Liver (tissue), 3 donors: ENCODE data around the gene SOWAHA.

ENCODE experiments used
- FOXA1 ChIP-seq: IDR thresholded peaks from 2 replicates; pipeline ENCODE4 v1.6.1; 2016; ENCODE audit warnings: antibody characterized with exemption
- GABPA ChIP-seq, 2 donors: IDR thresholded peaks in 1 of 2; conservative IDR thresholded peaks in 1 of 2; 2 replicates each; pipeline ENCODE4 v1.6.1; 2016; ENCODE audit warnings: antibody characterized with exemption in 2 of 2, mild to moderate bottlenecking in 1 of 2, moderate library complexity in 1 of 2
- HNF4A ChIP-seq, 2 donors: conservative IDR thresholded peaks; 2 replicates each; pipeline ENCODE4 v1.6.1; 2016; ENCODE audit warnings: antibody characterized with exemption in 2 of 2, mild to moderate bottlenecking in 2 of 2
- JUND ChIP-seq, 2 donors: IDR thresholded peaks; 2 replicates each; pipeline ENCODE4 v1.6.1; 2016; ENCODE audit warnings: antibody characterized with exemption in 2 of 2
- RAD21 ChIP-seq, 2 donors: IDR thresholded peaks; 2 replicates each; pipeline ENCODE4 v1.6.1; 2016; ENCODE audit warnings: antibody characterized with exemption in 2 of 2, mild to moderate bottlenecking in 2 of 2
- SP1 ChIP-seq: IDR thresholded peaks from 2 replicates; pipeline ENCODE4 v1.6.1; 2018; ENCODE audit warnings: antibody characterized with exemption, mild to moderate bottlenecking
- TAF1 ChIP-seq: conservative IDR thresholded peaks from 2 replicates; pipeline ENCODE4 v1.6.1; 2016; ENCODE audit warnings: antibody characterized with exemption, mild to moderate bottlenecking
- TF ChIP-seq, protein P1 (sequence below): fragments of 150-350 bp; IDR thresholded peaks from 2 replicates; pipeline ENCODE4 v1.5.1; 2017; ENCODE audit warnings: improper control_type of control experiment, low read depth, low read length; ENCODE audit not compliant: missing input control
- TF ChIP-seq, protein P2 (sequence below): IDR thresholded peaks from 2 replicates; pipeline ENCODE4 v1.6.1; 2016; ENCODE audit warnings: antibody characterized with exemption
- TF ChIP-seq, protein P3 (sequence below): IDR thresholded peaks from 2 replicates; pipeline ENCODE4 v1.6.1; 2016; ENCODE audit warnings: antibody characterized with exemption
- TF ChIP-seq, protein P4 (sequence below): IDR thresholded peaks from 2 replicates; pipeline ENCODE4 v1.6.1; 2016; ENCODE audit warnings: antibody characterized with exemption, mild to moderate bottlenecking
- TF ChIP-seq, protein P5 (sequence below): IDR thresholded peaks from 2 replicates; pipeline ENCODE4 v1.6.1; 2016; ENCODE audit warnings: antibody characterized with exemption
- donor health status: healthy.
- donor health status: healthy.

DNA sequence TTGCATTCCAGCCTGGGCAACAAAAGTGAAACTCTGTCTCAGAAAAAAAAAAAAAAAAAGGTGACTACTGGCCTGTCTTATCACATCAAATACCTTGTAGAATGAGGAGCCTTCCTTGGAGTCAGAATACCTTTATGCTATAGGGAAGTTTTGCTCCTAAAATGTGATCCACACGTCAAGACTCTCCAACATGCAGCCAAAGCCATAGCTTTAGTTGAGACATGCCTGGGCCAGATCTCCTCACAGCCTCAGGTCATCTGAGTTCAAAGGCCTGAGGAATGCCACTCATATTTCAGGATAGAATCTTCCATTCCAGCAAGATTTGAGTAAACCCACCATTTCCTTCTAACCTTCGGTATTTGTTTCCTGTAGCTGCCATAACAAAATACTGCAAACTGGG, 13.7 kb upstream of the SOWAHA start:
- TF ChIP-seq, protein P1, sequence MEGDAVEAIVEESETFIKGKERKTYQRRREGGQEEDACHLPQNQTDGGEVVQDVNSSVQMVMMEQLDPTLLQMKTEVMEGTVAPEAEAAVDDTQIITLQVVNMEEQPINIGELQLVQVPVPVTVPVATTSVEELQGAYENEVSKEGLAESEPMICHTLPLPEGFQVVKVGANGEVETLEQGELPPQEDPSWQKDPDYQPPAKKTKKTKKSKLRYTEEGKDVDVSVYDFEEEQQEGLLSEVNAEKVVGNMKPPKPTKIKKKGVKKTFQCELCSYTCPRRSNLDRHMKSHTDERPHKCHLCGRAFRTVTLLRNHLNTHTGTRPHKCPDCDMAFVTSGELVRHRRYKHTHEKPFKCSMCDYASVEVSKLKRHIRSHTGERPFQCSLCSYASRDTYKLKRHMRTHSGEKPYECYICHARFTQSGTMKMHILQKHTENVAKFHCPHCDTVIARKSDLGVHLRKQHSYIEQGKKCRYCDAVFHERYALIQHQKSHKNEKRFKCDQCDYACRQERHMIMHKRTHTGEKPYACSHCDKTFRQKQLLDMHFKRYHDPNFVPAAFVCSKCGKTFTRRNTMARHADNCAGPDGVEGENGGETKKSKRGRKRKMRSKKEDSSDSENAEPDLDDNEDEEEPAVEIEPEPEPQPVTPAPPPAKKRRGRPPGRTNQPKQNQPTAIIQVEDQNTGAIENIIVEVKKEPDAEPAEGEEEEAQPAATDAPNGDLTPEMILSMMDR, result no peak
- no peak for TF ChIP-seq GABPA (IDR thresholded peaks at IDR 0.05 in 1 of 2, conservative IDR thresholded peaks at IDR 0.05 in 1 of 2)
- no peak for TF ChIP-seq JUND (IDR thresholded peaks at IDR 0.05)
- TF ChIP-seq, protein P2, sequence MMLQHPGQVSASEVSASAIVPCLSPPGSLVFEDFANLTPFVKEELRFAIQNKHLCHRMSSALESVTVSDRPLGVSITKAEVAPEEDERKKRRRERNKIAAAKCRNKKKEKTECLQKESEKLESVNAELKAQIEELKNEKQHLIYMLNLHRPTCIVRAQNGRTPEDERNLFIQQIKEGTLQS, result no peak
- TF ChIP-seq, protein P3, sequence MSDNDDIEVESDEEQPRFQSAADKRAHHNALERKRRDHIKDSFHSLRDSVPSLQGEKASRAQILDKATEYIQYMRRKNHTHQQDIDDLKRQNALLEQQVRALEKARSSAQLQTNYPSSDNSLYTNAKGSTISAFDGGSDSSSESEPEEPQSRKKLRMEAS, result no peak
- TF ChIP-seq, protein P4, sequence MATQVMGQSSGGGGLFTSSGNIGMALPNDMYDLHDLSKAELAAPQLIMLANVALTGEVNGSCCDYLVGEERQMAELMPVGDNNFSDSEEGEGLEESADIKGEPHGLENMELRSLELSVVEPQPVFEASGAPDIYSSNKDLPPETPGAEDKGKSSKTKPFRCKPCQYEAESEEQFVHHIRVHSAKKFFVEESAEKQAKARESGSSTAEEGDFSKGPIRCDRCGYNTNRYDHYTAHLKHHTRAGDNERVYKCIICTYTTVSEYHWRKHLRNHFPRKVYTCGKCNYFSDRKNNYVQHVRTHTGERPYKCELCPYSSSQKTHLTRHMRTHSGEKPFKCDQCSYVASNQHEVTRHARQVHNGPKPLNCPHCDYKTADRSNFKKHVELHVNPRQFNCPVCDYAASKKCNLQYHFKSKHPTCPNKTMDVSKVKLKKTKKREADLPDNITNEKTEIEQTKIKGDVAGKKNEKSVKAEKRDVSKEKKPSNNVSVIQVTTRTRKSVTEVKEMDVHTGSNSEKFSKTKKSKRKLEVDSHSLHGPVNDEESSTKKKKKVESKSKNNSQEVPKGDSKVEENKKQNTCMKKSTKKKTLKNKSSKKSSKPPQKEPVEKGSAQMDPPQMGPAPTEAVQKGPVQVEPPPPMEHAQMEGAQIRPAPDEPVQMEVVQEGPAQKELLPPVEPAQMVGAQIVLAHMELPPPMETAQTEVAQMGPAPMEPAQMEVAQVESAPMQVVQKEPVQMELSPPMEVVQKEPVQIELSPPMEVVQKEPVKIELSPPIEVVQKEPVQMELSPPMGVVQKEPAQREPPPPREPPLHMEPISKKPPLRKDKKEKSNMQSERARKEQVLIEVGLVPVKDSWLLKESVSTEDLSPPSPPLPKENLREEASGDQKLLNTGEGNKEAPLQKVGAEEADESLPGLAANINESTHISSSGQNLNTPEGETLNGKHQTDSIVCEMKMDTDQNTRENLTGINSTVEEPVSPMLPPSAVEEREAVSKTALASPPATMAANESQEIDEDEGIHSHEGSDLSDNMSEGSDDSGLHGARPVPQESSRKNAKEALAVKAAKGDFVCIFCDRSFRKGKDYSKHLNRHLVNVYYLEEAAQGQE, result no peak
- no peak for TF ChIP-seq RAD21 (IDR thresholded peaks at IDR 0.05)
- no peak for TF ChIP-seq SP1
- TF ChIP-seq HNF4A (conservative IDR thresholded peaks at IDR 0.05), result no peak
- TF ChIP-seq FOXA1, result no peak
- TF ChIP-seq TAF1, result no peak
- TF ChIP-seq, protein P5, sequence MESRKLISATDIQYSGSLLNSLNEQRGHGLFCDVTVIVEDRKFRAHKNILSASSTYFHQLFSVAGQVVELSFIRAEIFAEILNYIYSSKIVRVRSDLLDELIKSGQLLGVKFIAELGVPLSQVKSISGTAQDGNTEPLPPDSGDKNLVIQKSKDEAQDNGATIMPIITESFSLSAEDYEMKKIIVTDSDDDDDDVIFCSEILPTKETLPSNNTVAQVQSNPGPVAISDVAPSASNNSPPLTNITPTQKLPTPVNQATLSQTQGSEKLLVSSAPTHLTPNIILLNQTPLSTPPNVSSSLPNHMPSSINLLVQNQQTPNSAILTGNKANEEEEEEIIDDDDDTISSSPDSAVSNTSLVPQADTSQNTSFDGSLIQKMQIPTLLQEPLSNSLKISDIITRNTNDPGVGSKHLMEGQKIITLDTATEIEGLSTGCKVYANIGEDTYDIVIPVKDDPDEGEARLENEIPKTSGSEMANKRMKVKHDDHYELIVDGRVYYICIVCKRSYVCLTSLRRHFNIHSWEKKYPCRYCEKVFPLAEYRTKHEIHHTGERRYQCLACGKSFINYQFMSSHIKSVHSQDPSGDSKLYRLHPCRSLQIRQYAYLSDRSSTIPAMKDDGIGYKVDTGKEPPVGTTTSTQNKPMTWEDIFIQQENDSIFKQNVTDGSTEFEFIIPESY, result no peak
